Effector memory CD8-positive, alpha-beta T cell (primary cell): Measurements from ENCODE around the gene ARHGAP8.

Source experiments
- ATAC-seq: fragments of 150-1000 bp; cut with Tn5 transposase; replicated peaks from 2 replicates; pipeline ENCODE4 v1.10.0; 2021; ENCODE audit warnings: mild to moderate bottlenecking, moderate library complexity
- DNase-seq, 3 experiments: peaks; one replicate each; pipeline ENCODE4 v3.0.0; 2021
- H3K27ac Mint-ChIP-seq, 2 donors: one replicate each; pipeline ENCODE4 v1.8.0; 2022; ENCODE audit warnings: mild to moderate bottlenecking in 2 of 2, mixed read lengths in 2 of 2, moderate library complexity in 2 of 2
- H3K27me3 Mint-ChIP-seq, 2 donors: one replicate each; pipeline ENCODE4 v1.8.0; 2022; ENCODE audit warnings: mixed read lengths in 2 of 2
- H3K36me3 Mint-ChIP-seq: one replicate; pipeline ENCODE4 v1.8.0; 2022; ENCODE audit warnings: mild to moderate bottlenecking, moderate library complexity, mixed read lengths; ENCODE audit not compliant: insufficient read depth
- H3K4me1 Mint-ChIP-seq, 2 donors: one replicate each; pipeline ENCODE4 v1.8.0; 2022; ENCODE audit warnings: low read depth in 2 of 2, mixed read lengths in 2 of 2
- H3K4me3 Mint-ChIP-seq, 2 donors: one replicate each; pipeline ENCODE4 v1.8.0; 2022; ENCODE audit warnings: mild to moderate bottlenecking in 2 of 2, mixed read lengths in 2 of 2, moderate library complexity in 2 of 2
- H3K9me3 Mint-ChIP-seq, 2 donors: one replicate each; pipeline ENCODE4 v1.8.0; 2022; ENCODE audit warnings: mixed read lengths in 2 of 2

The ARHGAP8 gene

GRCh38 chr22:44865193-44866057 lies 113.0 kb downstream of the ARHGAP8 start:
- H3K36me3 Mint-ChIP-seq, result no peaks in the 10 kb centered on the region
- no peak overlapping the region for H3K27ac Mint-ChIP-seq
- ATAC-seq (no peak), DNase-seq (no peak)
- H3K9me3 Mint-ChIP-seq, result no peaks in the 10 kb centered on the region
- H3K4me1 Mint-ChIP-seq, result no peaks in the 10 kb centered on the region
- H3K27me3 Mint-ChIP-seq, result peaks cover 11 to 55% of the 10 kb centered on the region in 2 donors
- H3K4me3 Mint-ChIP-seq, result no peak overlapping the region

- no peak overlapping the region for H3K4me3 Mint-ChIP-seq
- DNase-seq (no peak), ATAC-seq (no peak)
- no peaks in the 10 kb centered on the region for H3K9me3 Mint-ChIP-seq
- H3K27me3 Mint-ChIP-seq, result peaks cover 20 to 56% of the 10 kb centered on the region in 2 donors
- no peaks in the 10 kb centered on the region for H3K36me3 Mint-ChIP-seq
- H3K27ac Mint-ChIP-seq, result no peak overlapping the region
- no peaks in the 10 kb centered on the region for H3K4me1 Mint-ChIP-seq
These were observed 116.8 kb downstream of the ARHGAP8 start for GRCh38 chr22:44869196-44869595.

- no peak overlapping the region for H3K27ac Mint-ChIP-seq
- DNase-seq, result no peak
- no peak for ATAC-seq
- no peaks in the 10 kb centered on the region for H3K4me1 Mint-ChIP-seq
- no peaks in the 10 kb centered on the region for H3K9me3 Mint-ChIP-seq
- H3K4me3 Mint-ChIP-seq, result no peak overlapping the region
- peaks cover 20 to 50% of the 10 kb centered on the region in 2 donors for H3K27me3 Mint-ChIP-seq
- H3K36me3 Mint-ChIP-seq, result no peaks in the 10 kb centered on the region
These were observed 117.6 kb downstream of the ARHGAP8 start for GRCh38 chr22:44870021-44870420.

GRCh38 chr22:44871782-44872181 lies 119.4 kb downstream of the ARHGAP8 start:
- DNase-seq, result no peak
- no peak for ATAC-seq
- Mint-ChIP-seq H3K27me3 (peaks cover 20 to 46% of the 10 kb centered on the region in 2 donors), H3K36me3 (no peaks in the 10 kb centered on the region), H3K27ac (no peak overlapping the region), H3K4me1 (no peaks in the 10 kb centered on the region), H3K9me3 (no peaks in the 10 kb centered on the region), H3K4me3 (no peak overlapping the region)

GRCh38 chr22:44876921-44877320 lies 124.5 kb downstream of the ARHGAP8 start:
- H3K4me3 Mint-ChIP-seq, result no peak overlapping the region
- H3K36me3 Mint-ChIP-seq, result no peaks in the 10 kb centered on the region
- no peak overlapping the region for H3K27ac Mint-ChIP-seq
- H3K9me3 Mint-ChIP-seq, result no peaks in the 10 kb centered on the region
- H3K4me1 Mint-ChIP-seq, result no peaks in the 10 kb centered on the region
- DNase-seq (no peak), ATAC-seq (no peak)
- H3K27me3 Mint-ChIP-seq, result peaks cover 17 to 18% of the 10 kb centered on the region in 2 donors

GRCh38 chr22:44878483-44879300 lies 126.3 kb downstream of the ARHGAP8 start:
- no peaks in the 10 kb centered on the region for H3K9me3 Mint-ChIP-seq
- no peaks in the 10 kb centered on the region for H3K4me1 Mint-ChIP-seq
- no peak for ATAC-seq
- H3K27me3 Mint-ChIP-seq, result peaks cover 10 to 15% of the 10 kb centered on the region in 2 donors
- no peak overlapping the region for H3K27ac Mint-ChIP-seq
- DNase-seq, result no peak
- H3K36me3 Mint-ChIP-seq, result no peaks in the 10 kb centered on the region
- no peak overlapping the region for H3K4me3 Mint-ChIP-seq

- H3K4me1 Mint-ChIP-seq, result no peaks in the 10 kb centered on the region
- H3K27ac Mint-ChIP-seq, result no peak overlapping the region
- peaks cover 10 to 15% of the 10 kb centered on the region in 2 donors for H3K27me3 Mint-ChIP-seq
- H3K4me3 Mint-ChIP-seq, result no peak overlapping the region
- H3K36me3 Mint-ChIP-seq, result no peaks in the 10 kb centered on the region
- no peak for ATAC-seq
- no peak for DNase-seq
- H3K9me3 Mint-ChIP-seq, result no peaks in the 10 kb centered on the region
These were observed 126.9 kb downstream of the ARHGAP8 start for GRCh38 chr22:44879301-44879680.

GRCh38 chr22:44880610-44881290 lies 128.4 kb downstream of the ARHGAP8 start:
- Mint-ChIP-seq H3K4me3 (no peak overlapping the region), H3K27ac (no peak overlapping the region), H3K4me1 (no peaks in the 10 kb centered on the region), H3K27me3 (peaks cover 10 to 15% of the 10 kb centered on the region in 2 donors), H3K36me3 (no peaks in the 10 kb centered on the region), H3K9me3 (no peaks in the 10 kb centered on the region)
- ATAC-seq (no peak), DNase-seq (no peak)

GRCh38 chr22:44881624-44882023 lies 129.2 kb downstream of the ARHGAP8 start:
- H3K27me3 Mint-ChIP-seq, result peaks cover 15 to 16% of the 10 kb centered on the region in 2 donors
- H3K9me3 Mint-ChIP-seq, result no peaks in the 10 kb centered on the region
- H3K4me3 Mint-ChIP-seq, result no peak overlapping the region
- no peaks in the 10 kb centered on the region for H3K4me1 Mint-ChIP-seq
- no peak overlapping the region for H3K27ac Mint-ChIP-seq
- H3K36me3 Mint-ChIP-seq, result no peaks in the 10 kb centered on the region
- ATAC-seq, result no peak
- no peak for DNase-seq

- no peak overlapping the region for H3K4me3 Mint-ChIP-seq
- no peaks in the 10 kb centered on the region for H3K36me3 Mint-ChIP-seq
- no peaks in the 10 kb centered on the region for H3K4me1 Mint-ChIP-seq
- H3K9me3 Mint-ChIP-seq, result no peaks in the 10 kb centered on the region
- DNase-seq (no peak), ATAC-seq (no peak)
- no peak overlapping the region for H3K27ac Mint-ChIP-seq
- H3K27me3 Mint-ChIP-seq, result peaks cover 15 to 16% of the 10 kb centered on the region in 2 donors
These were observed 130.0 kb downstream of the ARHGAP8 start for GRCh38 chr22:44882226-44882905.

- H3K27ac Mint-ChIP-seq, result no peak overlapping the region
- ATAC-seq (no peak), DNase-seq (no peak)
- no peak overlapping the region for H3K4me3 Mint-ChIP-seq
- H3K4me1 Mint-ChIP-seq, result no peaks in the 10 kb centered on the region
- H3K9me3 Mint-ChIP-seq, result no peaks in the 10 kb centered on the region
- no peaks in the 10 kb centered on the region for H3K36me3 Mint-ChIP-seq
- H3K27me3 Mint-ChIP-seq, result peaks cover 15 to 16% of the 10 kb centered on the region in 2 donors
These were observed 130.6 kb downstream of the ARHGAP8 start for GRCh38 chr22:44883011-44883421.

- Mint-ChIP-seq H3K27me3 (peaks cover 7 to 11% of the 10 kb centered on the region in 2 donors), H3K36me3 (no peaks in the 10 kb centered on the region), H3K4me1 (no peaks in the 10 kb centered on the region), H3K4me3 (no peak overlapping the region), H3K9me3 (no peaks in the 10 kb centered on the region), H3K27ac (no peak overlapping the region)
- ATAC-seq (no peak), DNase-seq (no peak)
These were observed 132.2 kb downstream of the ARHGAP8 start for GRCh38 chr22:44884562-44884961.
